Keratinocyte (primary cell): ENCODE measurements around the gene TRIM9.

Source experiments
- EZH2 ChIP-seq: IDR thresholded peaks from one replicate; pipeline ENCODE4 v1.6.1; 2012; ENCODE audit warnings: inconsistent platforms, mild to moderate bottlenecking, low read length, moderate library complexity
- TF ChIP-seq, protein P1 (sequence below), 3 experiments: IDR thresholded peaks in 1 of 3; conservative IDR thresholded peaks in 1 of 3; optimal IDR thresholded peaks in 1 of 3; 2 replicates in 2 of 3; 3 replicates in 1 of 3; pipeline versions ENCODE3 to v1.5.1; 2011; ENCODE audit warnings: low read length in 3 of 3, mild to moderate bottlenecking in 3 of 3, moderate library complexity in 2 of 3, control low read depth in 1 of 3, inconsistent platforms in 1 of 3; ENCODE audit not compliant: insufficient read depth in 2 of 3; ENCODE audit errors: extremely low read depth in 1 of 3

DNA sequence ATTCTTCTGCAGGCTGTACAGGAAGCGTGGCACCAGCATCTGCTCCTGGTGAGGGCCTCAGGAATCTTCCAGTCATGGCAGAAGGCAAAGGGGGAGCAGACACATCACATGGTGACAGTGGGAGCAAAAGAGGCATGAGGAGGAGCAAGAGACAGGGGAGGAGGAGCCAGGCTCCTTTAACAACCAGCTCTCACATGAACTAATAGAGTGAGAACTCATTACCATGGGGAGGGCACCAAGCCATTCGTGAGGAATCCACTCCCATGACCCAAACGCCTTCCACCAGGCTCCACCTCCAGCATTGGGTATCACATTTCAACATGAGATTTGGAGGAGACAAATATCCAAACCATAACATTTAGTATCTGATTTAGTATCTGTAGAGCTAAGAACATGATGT is 14.7 kb upstream of the TRIM9 start:
- TF ChIP-seq, protein P1, sequence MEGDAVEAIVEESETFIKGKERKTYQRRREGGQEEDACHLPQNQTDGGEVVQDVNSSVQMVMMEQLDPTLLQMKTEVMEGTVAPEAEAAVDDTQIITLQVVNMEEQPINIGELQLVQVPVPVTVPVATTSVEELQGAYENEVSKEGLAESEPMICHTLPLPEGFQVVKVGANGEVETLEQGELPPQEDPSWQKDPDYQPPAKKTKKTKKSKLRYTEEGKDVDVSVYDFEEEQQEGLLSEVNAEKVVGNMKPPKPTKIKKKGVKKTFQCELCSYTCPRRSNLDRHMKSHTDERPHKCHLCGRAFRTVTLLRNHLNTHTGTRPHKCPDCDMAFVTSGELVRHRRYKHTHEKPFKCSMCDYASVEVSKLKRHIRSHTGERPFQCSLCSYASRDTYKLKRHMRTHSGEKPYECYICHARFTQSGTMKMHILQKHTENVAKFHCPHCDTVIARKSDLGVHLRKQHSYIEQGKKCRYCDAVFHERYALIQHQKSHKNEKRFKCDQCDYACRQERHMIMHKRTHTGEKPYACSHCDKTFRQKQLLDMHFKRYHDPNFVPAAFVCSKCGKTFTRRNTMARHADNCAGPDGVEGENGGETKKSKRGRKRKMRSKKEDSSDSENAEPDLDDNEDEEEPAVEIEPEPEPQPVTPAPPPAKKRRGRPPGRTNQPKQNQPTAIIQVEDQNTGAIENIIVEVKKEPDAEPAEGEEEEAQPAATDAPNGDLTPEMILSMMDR (optimal IDR thresholded peaks at IDR 0.05 in 1 of 3, IDR thresholded peaks at IDR 0.05 in 1 of 3, conservative IDR thresholded peaks at IDR 0.05 in 1 of 3; ENCODE audit: extremely low read depth in 1 of 3, insufficient read depth in 2 of 3, low read length in 3 of 3) = no peak
- no peak for TF ChIP-seq EZH2
